Natural killer cell (primary cell): Measurements from ENCODE around the gene SEMA6C. TPM values are rescaled to one million over a fixed set of nuclear protein-coding genes. Genes with fewer than 3 reads are reported as not detected.
"Not testable (repeated sequence)": the region's sequence is repeated elsewhere in the genome, so short reads cannot be mapped to it uniquely, and the experiment has no call there.

ENCODE experiments used
- ATAC-seq, 3 donors: fragments of 150-1000 bp in 2 of 3; fragments of 200-7000 bp in 1 of 3; cut with Tn5 transposase; 1 replicate in 1 of 3; 2 replicates in 2 of 3; pipeline ENCODE4 v1.10.0; 2021; ENCODE audit warnings: mild to moderate bottlenecking in 2 of 3, moderate library complexity in 2 of 3
- DNase-seq, 2 donors: peaks; one replicate each; pipeline versions ENCODE4 v3.0.0 to v3.0.0-alpha.2; 2013 to 2021; ENCODE audit warnings: mixed read lengths in 1 of 2
- H3K27ac ChIP-seq: one replicate; pipeline ENCODE4 v1.5.1; 2013; ENCODE audit warnings: mild to moderate bottlenecking, low read length
- H3K27me3 ChIP-seq: one replicate; pipeline ENCODE4 v1.6.1; 2013; ENCODE audit warnings: low read length; ENCODE audit not compliant: control insufficient read depth, insufficient read depth
- H3K36me3 ChIP-seq: one replicate; pipeline ENCODE4 v1.6.1; 2013; ENCODE audit warnings: low read length; ENCODE audit not compliant: control insufficient read depth, insufficient read depth
- H3K4me1 ChIP-seq: one replicate; pipeline ENCODE4 v1.6.1; 2013; ENCODE audit warnings: low read length; ENCODE audit not compliant: control insufficient read depth, insufficient read depth
- H3K4me3 ChIP-seq: one replicate; pipeline ENCODE4 v1.5.1; 2013; ENCODE audit warnings: low read length
- H3K9me3 ChIP-seq: one replicate; pipeline ENCODE4 v1.6.1; 2013; ENCODE audit warnings: low read length; ENCODE audit not compliant: control insufficient read depth, insufficient read depth
- H3K27ac Mint-ChIP-seq, 2 donors: one replicate each; pipeline ENCODE4 v1.8.0; 2022; ENCODE audit warnings: mild to moderate bottlenecking in 2 of 2, mixed read lengths in 2 of 2, moderate library complexity in 1 of 2
- H3K27me3 Mint-ChIP-seq, 2 donors: one replicate each; pipeline ENCODE4 v1.8.0; 2022; ENCODE audit warnings: low read depth in 2 of 2, mixed read lengths in 2 of 2
- H3K36me3 Mint-ChIP-seq: one replicate; pipeline ENCODE4 v1.8.0; 2022; ENCODE audit warnings: mixed read lengths
- H3K4me1 Mint-ChIP-seq, 2 donors: one replicate each; pipeline ENCODE4 v1.8.0; 2022; ENCODE audit warnings: mixed read lengths in 2 of 2
- H3K4me3 Mint-ChIP-seq: one replicate; pipeline ENCODE4 v1.8.0; 2022; ENCODE audit warnings: mild to moderate bottlenecking, moderate library complexity, mixed read lengths
- H3K9me3 Mint-ChIP-seq, 2 donors: one replicate each; pipeline ENCODE4 v1.8.0; 2022; ENCODE audit warnings: mixed read lengths in 2 of 2
- CTCF ChIP-seq: fragments of 200-600 bp; IDR thresholded peaks from one replicate; pipeline ENCODE4 v1.8.0; 2022; ENCODE audit warnings: antibody characterized with exemption
- WGBS: methylation state at CpG from one replicate; pipeline ENCODE4 v1.1.7; 2013; ENCODE audit warnings: missing lambda C conversion rate; ENCODE audit not compliant: insufficient coverage; 5-methylcytosine and 5-hydroxymethylcytosine counted together
- intact Hi-C: fragments of 100-400 bp; cut with micrococcal nuclease; formaldehyde crosslinking; loops from one replicate; pipeline ENCODE4 v1.14.2; 2022
- total RNA-seq, 4 donors: library from RNA; stranded (reverse); fragments of 120-200 nt in 1 of 4; gene quantifications; one replicate each; pipeline versions ENCODE4 v1.2.3 to v1.2.4, GENCODE V29; 2013 to 2022

The SEMA6C gene
- total RNA-seq, 3 donors from 2014 or later (not counting 1 experiment from before 2014, with no cell fraction given) = 2.5 to 5.8 (median 3.0) TPM

GRCh38 chr1:151192047-151192446 lies 45.6 kb upstream of the SEMA6C start:
- H3K36me3 ChIP-seq = no peaks in the 10 kb centered on the region
- no peaks in the 10 kb centered on the region for H3K36me3 Mint-ChIP-seq
- DNase-seq (no peak), ATAC-seq (no peak)
- no peaks in the 10 kb centered on the region for H3K9me3 ChIP-seq
- no peaks in the 10 kb centered on the region for H3K9me3 Mint-ChIP-seq
- H3K4me3 Mint-ChIP-seq = no peak overlapping the region
- H3K4me1 Mint-ChIP-seq = peaks cover 28 to 38% of the 10 kb centered on the region in 2 donors
- no peak overlapping the region for H3K27ac Mint-ChIP-seq
- intact Hi-C loops = no loop called here
- H3K27ac ChIP-seq = no peak overlapping the region
- H3K4me3 ChIP-seq = no peak overlapping the region
- peaks cover 7 to 10% of the 10 kb centered on the region in 2 donors for H3K27me3 Mint-ChIP-seq
- 71% methylated on average over 7 of the region's 7 CpGs for WGBS
- H3K4me1 ChIP-seq = peaks cover 21% of the 10 kb centered on the region
- TF ChIP-seq CTCF = no peak
- H3K27me3 ChIP-seq = no peaks in the 10 kb centered on the region

GRCh38 chr1:151189637-151190445 lies 43.4 kb upstream of the SEMA6C start, which contains the start of gene VPS72:
Gene VPS72 (minus strand): TSS chr1:151190197. CDS start chr1:151190121, 76 bp downstream.
- no peaks in the 10 kb centered on the region for H3K36me3 Mint-ChIP-seq
- intact Hi-C loops = loop anchor here (1.0 to 2.0 kb wide), 3 partner anchors 8 to 157 kb away; partner anchors contain the start of genes PIP5K1A, RFX5 and SCNM1
- DNase-seq (peak; percentile 73 to 93), ATAC-seq (peak; percentile 95 to 98 (median 96))
- Histone ChIP-seq H3K4me3 (peak within 1 kb of the TSS; percentile 89), H3K9me3 (no peaks in the 10 kb centered on the region), H3K27me3 (no peaks in the 10 kb centered on the region), H3K36me3 (peaks cover 8% of the 10 kb centered on the region), H3K27ac (peak within 1 kb of the TSS; percentile 85), H3K4me1 (peaks cover 19% of the 10 kb centered on the region)
- TF ChIP-seq CTCF = no peak
- peak within 1 kb of the TSS; percentile 97 to 98 for H3K27ac Mint-ChIP-seq
- H3K27me3 Mint-ChIP-seq = peaks cover 6 to 7% of the 10 kb centered on the region in 2 donors
- WGBS = under 1% methylated on average over 41 of the region's 42 CpGs
- H3K4me3 Mint-ChIP-seq = peak within 1 kb of the TSS; percentile 100
- H3K9me3 Mint-ChIP-seq = no peaks in the 10 kb centered on the region
- H3K4me1 Mint-ChIP-seq = peaks cover 33 to 40% of the 10 kb centered on the region in 2 donors

GRCh38 chr1:151188667-151189066 lies 42.2 kb upstream of the SEMA6C start:
- H3K4me3 ChIP-seq, ATAC-seq, H3K27ac ChIP-seq, H3K9me3 ChIP-seq, H3K27me3 ChIP-seq, H3K27me3 Mint-ChIP-seq, DNase-seq, H3K9me3 Mint-ChIP-seq, H3K36me3 Mint-ChIP-seq, intact Hi-C loops: not testable (repeated sequence)
- 79% methylated on average over 7 of the region's 8 CpGs for WGBS
- peaks cover 33 to 40% of the 10 kb centered on the region in 2 donors for H3K4me1 Mint-ChIP-seq
- H3K27ac Mint-ChIP-seq = peak overlapping the region; percentile 97 to 98
- peaks cover 19% of the 10 kb centered on the region for H3K4me1 ChIP-seq
- peak overlapping the region; percentile 100 for H3K4me3 Mint-ChIP-seq
- peaks cover 19% of the 10 kb centered on the region for H3K36me3 ChIP-seq

GRCh38 chr1:151187205-151187604 lies 40.8 kb upstream of the SEMA6C start:
- no peak for DNase-seq
- no peak for ATAC-seq
- WGBS = no CpG with 5 or more reads among the region's 1 CpG
- H3K4me1 ChIP-seq = peaks cover 19% of the 10 kb centered on the region
- no peaks in the 10 kb centered on the region for H3K9me3 ChIP-seq
- peaks cover 31% of the 10 kb centered on the region for H3K36me3 ChIP-seq
- no peaks in the 10 kb centered on the region for H3K9me3 Mint-ChIP-seq
- intact Hi-C loops = no loop called here
- TF ChIP-seq CTCF = no peak
- no peaks in the 10 kb centered on the region for H3K27me3 ChIP-seq
- no peak overlapping the region for H3K27ac Mint-ChIP-seq
- H3K4me3 ChIP-seq = no peak overlapping the region
- peaks cover 17% of the 10 kb centered on the region for H3K36me3 Mint-ChIP-seq
- peaks cover 0 to 3% of the 10 kb centered on the region in 2 donors for H3K27me3 Mint-ChIP-seq
- peaks cover 33 to 40% of the 10 kb centered on the region in 2 donors for H3K4me1 Mint-ChIP-seq
- H3K27ac ChIP-seq = no peak overlapping the region
- H3K4me3 Mint-ChIP-seq = no peak overlapping the region
